ENCODE results near the gene UGT1A3. TPM values are rescaled to one million over a fixed set of nuclear protein-coding genes. Genes with fewer than 3 reads are reported as not detected.
"Not testable (repeated sequence)": the region's sequence is repeated elsewhere in the genome, so short reads cannot be mapped to it uniquely, and the experiment has no call there.

UGT1A3 gene
- total and polyA plus RNA-seq, 3 donors from 2014 or later: not detected

DNA sequence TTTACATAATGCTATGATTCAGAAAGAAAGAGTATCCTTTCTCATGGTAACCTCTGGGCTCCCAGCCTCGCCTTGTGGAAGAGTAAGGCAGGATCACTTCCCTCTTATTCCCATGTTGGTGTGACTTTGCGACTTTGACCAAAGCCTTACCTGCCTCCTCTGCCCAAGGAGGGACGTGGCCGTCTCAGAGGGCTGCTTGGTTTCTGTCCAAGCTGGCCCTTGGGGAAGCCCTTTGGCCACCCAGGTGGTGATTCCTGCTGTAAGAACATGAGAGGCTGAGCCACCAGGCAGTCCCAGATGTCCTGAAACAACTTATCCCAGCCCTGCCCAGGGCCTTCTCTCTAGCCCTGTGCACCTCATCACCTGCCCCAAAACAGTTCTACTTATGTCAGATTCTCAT lies 30.1 kb upstream of the UGT1A3 start:
- intact Hi-C loops (cut with DNase I; ENCODE audit: low total_unique reads): no loop called here
- H3K27ac ChIP-seq: no peak overlapping the region
- H3K4me1 ChIP-seq: peaks cover 5% of the 10 kb centered on the region
- H3K36me3 ChIP-seq (ENCODE audit: low read depth, missing control alignments): no peaks in the 10 kb centered on the region
- no peak overlapping the region for H3K4me3 ChIP-seq
- TF ChIP-seq, protein P1, sequence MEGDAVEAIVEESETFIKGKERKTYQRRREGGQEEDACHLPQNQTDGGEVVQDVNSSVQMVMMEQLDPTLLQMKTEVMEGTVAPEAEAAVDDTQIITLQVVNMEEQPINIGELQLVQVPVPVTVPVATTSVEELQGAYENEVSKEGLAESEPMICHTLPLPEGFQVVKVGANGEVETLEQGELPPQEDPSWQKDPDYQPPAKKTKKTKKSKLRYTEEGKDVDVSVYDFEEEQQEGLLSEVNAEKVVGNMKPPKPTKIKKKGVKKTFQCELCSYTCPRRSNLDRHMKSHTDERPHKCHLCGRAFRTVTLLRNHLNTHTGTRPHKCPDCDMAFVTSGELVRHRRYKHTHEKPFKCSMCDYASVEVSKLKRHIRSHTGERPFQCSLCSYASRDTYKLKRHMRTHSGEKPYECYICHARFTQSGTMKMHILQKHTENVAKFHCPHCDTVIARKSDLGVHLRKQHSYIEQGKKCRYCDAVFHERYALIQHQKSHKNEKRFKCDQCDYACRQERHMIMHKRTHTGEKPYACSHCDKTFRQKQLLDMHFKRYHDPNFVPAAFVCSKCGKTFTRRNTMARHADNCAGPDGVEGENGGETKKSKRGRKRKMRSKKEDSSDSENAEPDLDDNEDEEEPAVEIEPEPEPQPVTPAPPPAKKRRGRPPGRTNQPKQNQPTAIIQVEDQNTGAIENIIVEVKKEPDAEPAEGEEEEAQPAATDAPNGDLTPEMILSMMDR (IDR thresholded peaks at IDR 0.05): no peak
- 75 to 78% methylated on average over 4 of the region's 4 CpGs for WGBS, 2 donors
- DNase-seq: no peak
- no peaks in the 10 kb centered on the region for H3K9me3 ChIP-seq
- H3K27me3 ChIP-seq: no peaks in the 10 kb centered on the region

GRCh38 chr2:233699424-233700027 lies 29.3 kb upstream of the UGT1A3 start:
- no peak for TF ChIP-seq POLR2A (IDR thresholded peaks at IDR 0.05)
- TF ChIP-seq, protein P1 (IDR thresholded peaks at IDR 0.05): no peak
- peaks cover 5% of the 10 kb centered on the region for H3K4me1 ChIP-seq
- 95 to 96% methylated on average over 8 of the region's 8 CpGs for WGBS, 2 donors
- DNase-seq: no peak
- no peaks in the 10 kb centered on the region for H3K36me3 ChIP-seq (ENCODE audit: low read depth, missing control alignments)
- no peaks in the 10 kb centered on the region for H3K27me3 ChIP-seq
- no peak overlapping the region for H3K27ac ChIP-seq
- intact Hi-C loops (cut with DNase I; ENCODE audit: low total_unique reads): no loop called here
- H3K4me3 ChIP-seq: no peak overlapping the region
- no peaks in the 10 kb centered on the region for H3K9me3 ChIP-seq

DNA sequence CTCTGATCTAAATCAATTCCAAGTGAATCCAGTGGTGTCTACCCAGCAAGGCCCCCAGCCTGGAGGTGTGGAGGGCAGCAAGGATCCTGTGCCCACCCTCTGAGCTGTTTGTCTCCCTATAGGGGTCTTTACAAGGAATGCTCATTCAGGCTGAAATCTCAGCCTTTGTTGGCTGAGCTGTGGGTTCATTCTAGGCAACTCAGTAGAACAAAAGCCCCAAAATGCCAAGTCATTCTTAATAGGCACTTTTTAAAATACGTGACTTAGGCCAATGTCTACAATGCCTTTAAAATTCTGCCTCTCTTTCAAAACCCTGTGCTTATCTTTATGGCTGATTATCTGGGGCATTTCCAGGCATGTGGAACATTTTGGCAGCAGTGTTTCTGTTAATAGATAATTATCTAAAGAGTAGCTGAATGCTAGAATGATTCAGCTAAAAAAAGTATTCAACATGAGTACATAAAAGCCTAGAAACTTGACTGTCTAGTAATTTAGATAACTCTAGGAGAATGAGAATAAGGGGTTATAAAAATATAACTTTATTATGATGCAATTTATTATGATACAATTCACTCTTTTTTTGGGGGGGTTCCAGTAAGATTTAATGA lies 28.7 kb upstream of the UGT1A3 start:
- intact Hi-C loops (cut with DNase I; ENCODE audit: low total_unique reads): no loop called here
- H3K27ac ChIP-seq: no peak overlapping the region

GRCh38 chr2:233700842-233701241 lies 28.0 kb upstream of the UGT1A3 start:
- intact Hi-C loops (cut with DNase I; ENCODE audit: low total_unique reads); H3K4me3 ChIP-seq; H3K27me3 ChIP-seq; H3K27ac ChIP-seq; H3K9me3 ChIP-seq; DNase-seq; H3K4me1 ChIP-seq; H3K36me3 ChIP-seq (ENCODE audit: low read depth, missing control alignments): not testable (repeated sequence)
- WGBS, 2 donors: 85 to 96% methylated on average over 5 of the region's 5 CpGs

More for the DNA sequence above, 28.7 kb upstream of the UGT1A3 start:
- no peak for DNase-seq
- H3K4me1 ChIP-seq: peaks cover 5% of the 10 kb centered on the region
- H3K4me3 ChIP-seq: no peak overlapping the region
- no peaks in the 10 kb centered on the region for H3K36me3 ChIP-seq (ENCODE audit: low read depth, missing control alignments)
- 46 to 71% methylated on average over 1 of the region's 1 CpG for WGBS, 2 donors
- TF ChIP-seq, protein P1 (IDR thresholded peaks at IDR 0.05): no peak
- no peak for TF ChIP-seq POLR2A (IDR thresholded peaks at IDR 0.05)
- no peaks in the 10 kb centered on the region for H3K9me3 ChIP-seq
- H3K27me3 ChIP-seq: no peaks in the 10 kb centered on the region

DNA sequence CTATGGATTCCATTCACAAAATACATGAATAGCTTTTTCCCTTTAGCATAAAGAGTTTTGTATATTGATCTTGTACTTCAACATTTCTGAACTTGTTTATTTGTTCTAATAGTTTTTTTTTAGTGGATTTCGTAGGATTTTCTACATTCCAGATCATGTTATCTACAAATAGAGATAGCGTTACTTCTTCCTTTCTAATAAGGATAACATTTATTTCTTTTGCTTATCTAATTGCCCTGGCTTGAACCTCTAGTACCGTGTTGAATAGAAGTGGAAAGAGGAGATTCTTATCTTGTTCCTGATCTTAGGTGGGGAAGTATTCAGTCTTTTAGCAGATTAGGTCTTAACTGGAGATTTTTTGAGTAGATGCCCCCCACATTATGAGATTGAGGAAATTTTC lies 26.6 kb upstream of the UGT1A3 start:
- Histone ChIP-seq H3K9me3 (no peaks in the 10 kb centered on the region), H3K27ac (no peak overlapping the region), H3K36me3 (ENCODE audit: low read depth, missing control alignments) (no peaks in the 10 kb centered on the region), H3K4me3 (no peak overlapping the region), H3K27me3 (no peaks in the 10 kb centered on the region), H3K4me1 (peaks cover 5% of the 10 kb centered on the region)
- DNase-seq: no peak
- intact Hi-C loops (cut with DNase I; ENCODE audit: low total_unique reads): no loop called here
- WGBS, 2 donors: 49 to 56% methylated on average over 3 of the region's 3 CpGs
- TF ChIP-seq, protein P1 (IDR thresholded peaks at IDR 0.05): no peak
- TF ChIP-seq POLR2A (IDR thresholded peaks at IDR 0.05): no peak
